ENCODE data around the gene ANKRD55. TPM values are rescaled to one million over a fixed set of nuclear protein-coding genes. Genes with fewer than 3 reads are reported as not detected.
A peak's percentile ranks its signal among the peaks of the same experiment; 100 is the strongest.
"Not testable (repeated sequence)": the region's sequence is repeated elsewhere in the genome, so short reads cannot be mapped to it uniquely, and the experiment has no call there.

Gene ANKRD55
- total RNA-seq, 1 donor from 2014 or later: not detected

GRCh38 chr5:56269216-56269927 is 36.2 kb upstream of the ANKRD55 start:
- Mint-ChIP-seq H3K4me3 (ENCODE audit: unreplicated experiment) (no peak overlapping the region), H3K27me3 (ENCODE audit: low read depth, unreplicated experiment) (no peaks in the 10 kb centered on the region), H3K4me1 (ENCODE audit: low read depth, unreplicated experiment) (peaks cover 1% of the 10 kb centered on the region), H3K9me3 (ENCODE audit: unreplicated experiment) (no peaks in the 10 kb centered on the region), H3K27ac (ENCODE audit: unreplicated experiment) (no peak overlapping the region), H3K36me3 (ENCODE audit: low read depth, unreplicated experiment) (no peaks in the 10 kb centered on the region)
- no peak for FAIRE-seq
- H3K9me3 ChIP-seq (ENCODE audit: insufficient read depth, low read depth, low read length): no peaks in the 10 kb centered on the region
- H3K9ac ChIP-seq (ENCODE audit: low read length): no peak overlapping the region
- H3K36me3 ChIP-seq (ENCODE audit: insufficient read depth, low read length): no peaks in the 10 kb centered on the region
- no peaks in the 10 kb centered on the region for H3K27me3 ChIP-seq (ENCODE audit: insufficient read depth, low read length)
- no peaks in the 10 kb centered on the region for H4K20me1 ChIP-seq (ENCODE audit: insufficient read depth, low read length)
- no peak overlapping the region for H3K4me2 ChIP-seq (ENCODE audit: low read length)
- H2AFZ ChIP-seq (ENCODE audit: low read depth, low read length): no peak overlapping the region
- no peaks in the 10 kb centered on the region for H3K79me2 ChIP-seq (ENCODE audit: insufficient read depth, low read length)
- no peak overlapping the region for H3K4me3 ChIP-seq (ENCODE audit: insufficient read depth, low read depth, low read length)
- DNase-seq (ENCODE audit: low read depth): peak; percentile 31
- peak; percentile 68 for TF ChIP-seq CTCF (IDR thresholded peaks at IDR 0.05; ENCODE audit: insufficient read depth, low read depth, low read length)
- TF ChIP-seq EZH2 (IDR thresholded peaks at IDR 0.05; ENCODE audit: insufficient read depth, low read length): no peak
- H3K4me1 ChIP-seq (ENCODE audit: insufficient read depth, low read length): no peaks in the 10 kb centered on the region
- H3K27ac ChIP-seq (ENCODE audit: low read depth, low read length): no peak overlapping the region

- not testable (repeated sequence) for H3K79me2 ChIP-seq (ENCODE audit: insufficient read depth, low read length); H3K9me3 ChIP-seq (ENCODE audit: insufficient read depth, low read depth, low read length); H3K4me1 Mint-ChIP-seq (ENCODE audit: low read depth, unreplicated experiment); H3K4me1 ChIP-seq (ENCODE audit: insufficient read depth, low read length); H4K20me1 ChIP-seq (ENCODE audit: insufficient read depth, low read length); H3K27ac ChIP-seq (ENCODE audit: low read depth, low read length); H3K27ac Mint-ChIP-seq (ENCODE audit: unreplicated experiment); H3K27me3 Mint-ChIP-seq (ENCODE audit: low read depth, unreplicated experiment); H3K36me3 Mint-ChIP-seq (ENCODE audit: low read depth, unreplicated experiment); H3K9me3 Mint-ChIP-seq (ENCODE audit: unreplicated experiment); H3K9ac ChIP-seq (ENCODE audit: low read length); H3K27me3 ChIP-seq (ENCODE audit: insufficient read depth, low read length); H3K4me3 ChIP-seq (ENCODE audit: insufficient read depth, low read depth, low read length); H3K36me3 ChIP-seq (ENCODE audit: insufficient read depth, low read length); H2AFZ ChIP-seq (ENCODE audit: low read depth, low read length); H3K4me3 Mint-ChIP-seq (ENCODE audit: unreplicated experiment); H3K4me2 ChIP-seq (ENCODE audit: low read length); FAIRE-seq; DNase-seq (ENCODE audit: low read depth)
Observed at GRCh38 chr5:56268707-56269106, 35.6 kb upstream of the ANKRD55 start.

- no peak overlapping the region for H3K27ac Mint-ChIP-seq (ENCODE audit: unreplicated experiment)
- no peak overlapping the region for H3K9ac ChIP-seq (ENCODE audit: low read length)
- no peaks in the 10 kb centered on the region for H3K36me3 ChIP-seq (ENCODE audit: insufficient read depth, low read length)
- no peak overlapping the region for H3K27ac ChIP-seq (ENCODE audit: low read depth, low read length)
- H3K79me2 ChIP-seq (ENCODE audit: insufficient read depth, low read length): no peaks in the 10 kb centered on the region
- TF ChIP-seq EZH2 (IDR thresholded peaks at IDR 0.05; ENCODE audit: insufficient read depth, low read length): no peak
- TF ChIP-seq CTCF (IDR thresholded peaks at IDR 0.05; ENCODE audit: insufficient read depth, low read depth, low read length): no peak
- no peaks in the 10 kb centered on the region for H3K4me1 ChIP-seq (ENCODE audit: insufficient read depth, low read length)
- FAIRE-seq (no peak), DNase-seq (ENCODE audit: low read depth) (no peak)
- peaks cover 1% of the 10 kb centered on the region for H3K4me1 Mint-ChIP-seq (ENCODE audit: low read depth, unreplicated experiment)
- no peak overlapping the region for H3K4me3 Mint-ChIP-seq (ENCODE audit: unreplicated experiment)
- H4K20me1 ChIP-seq (ENCODE audit: insufficient read depth, low read length): no peaks in the 10 kb centered on the region
- H2AFZ ChIP-seq (ENCODE audit: low read depth, low read length): no peak overlapping the region
- no peaks in the 10 kb centered on the region for H3K9me3 ChIP-seq (ENCODE audit: insufficient read depth, low read depth, low read length)
- H3K27me3 ChIP-seq (ENCODE audit: insufficient read depth, low read length): no peaks in the 10 kb centered on the region
- H3K4me2 ChIP-seq (ENCODE audit: low read length): no peak overlapping the region
- no peaks in the 10 kb centered on the region for H3K9me3 Mint-ChIP-seq (ENCODE audit: unreplicated experiment)
- no peaks in the 10 kb centered on the region for H3K36me3 Mint-ChIP-seq (ENCODE audit: low read depth, unreplicated experiment)
- H3K27me3 Mint-ChIP-seq (ENCODE audit: low read depth, unreplicated experiment): no peaks in the 10 kb centered on the region
- H3K4me3 ChIP-seq (ENCODE audit: insufficient read depth, low read depth, low read length): no peak overlapping the region
Observed at GRCh38 chr5:56267856-56268255, 34.7 kb upstream of the ANKRD55 start.
